Mucosa of gallbladder (tissue), 1 donor: ENCODE results near the gene CDC42EP4. TPM values are rescaled to one million over a fixed set of nuclear protein-coding genes. Genes with fewer than 3 reads are reported as not detected.

Experiments
- DNase-seq: peaks from one replicate; pipeline ENCODE4 v3.0.0-alpha.2; 2020; ENCODE audit warnings: low spot score
- total RNA-seq: library from RNA; stranded (reverse); gene quantifications from one replicate; pipeline ENCODE4 v1.2.1, GENCODE V29; 2021
- donor health status: DM: no; HTN: no; CAD: no.

Gene CDC42EP4
- total RNA-seq, 1 donor from 2014 or later = 77.6 TPM

- DNase-seq = no peak
Measured at GRCh38 chr17:73301369-73301768, 10.4 kb downstream of the CDC42EP4 start.

GRCh38 chr17:73300392-73300791 lies 11.4 kb downstream of the CDC42EP4 start:
- DNase-seq = no peak

GRCh38 chr17:73297934-73298861 lies 13.6 kb downstream of the CDC42EP4 start:
- DNase-seq = no peak

- DNase-seq = peak; percentile 79
Measured at GRCh38 chr17:73293480-73293911, 18.3 kb downstream of the CDC42EP4 start.

GRCh38 chr17:73293031-73293430 lies 18.8 kb downstream of the CDC42EP4 start:
- DNase-seq = peak; percentile 40

- no peak for DNase-seq
Measured at GRCh38 chr17:73292031-73292531, 19.7 kb downstream of the CDC42EP4 start.

GRCh38 chr17:73291260-73291801 lies 20.5 kb downstream of the CDC42EP4 start:
- DNase-seq = no peak

- DNase-seq = no peak
Measured at GRCh38 chr17:73290399-73291259, 21.2 kb downstream of the CDC42EP4 start.

GRCh38 chr17:73289549-73290254 lies 22.1 kb downstream of the CDC42EP4 start:
- DNase-seq = no peak

- peak; percentile 85 for DNase-seq
Measured at GRCh38 chr17:73288534-73289302, 23.1 kb downstream of the CDC42EP4 start.

- peak; percentile 54 for DNase-seq
Measured at GRCh38 chr17:73286863-73287296, 24.9 kb downstream of the CDC42EP4 start.

- DNase-seq = no peak
Measured at GRCh38 chr17:73285916-73286862, 25.6 kb downstream of the CDC42EP4 start.

- DNase-seq = no peak
Measured at GRCh38 chr17:73285603-73285908, 26.2 kb downstream of the CDC42EP4 start.

GRCh38 chr17:73284906-73285602 lies 26.7 kb downstream of the CDC42EP4 start:
- DNase-seq = no peak

GRCh38 chr17:73284354-73284753 lies 27.4 kb downstream of the CDC42EP4 start:
- DNase-seq = no peak

GRCh38 chr17:73283841-73284282 lies 27.9 kb downstream of the CDC42EP4 start:
- DNase-seq = no peak

GRCh38 chr17:73283250-73283649 lies 28.6 kb downstream of the CDC42EP4 start:
- DNase-seq = no peak

GRCh38 chr17:73282629-73283028 lies 29.2 kb downstream of the CDC42EP4 start:
- no peak for DNase-seq

GRCh38 chr17:73281928-73282327 lies 29.9 kb downstream of the CDC42EP4 start:
- DNase-seq = no peak
